Measurements from ENCODE around the gene RBM20. TPM values are rescaled to one million over a fixed set of nuclear protein-coding genes. Genes with fewer than 3 reads are reported as not detected.

The RBM20 gene
- polyA plus RNA-seq, 2 of the 4 experiments (the other 2 are of a cell fraction) = 1.5 to 1.8 TPM

DNA sequence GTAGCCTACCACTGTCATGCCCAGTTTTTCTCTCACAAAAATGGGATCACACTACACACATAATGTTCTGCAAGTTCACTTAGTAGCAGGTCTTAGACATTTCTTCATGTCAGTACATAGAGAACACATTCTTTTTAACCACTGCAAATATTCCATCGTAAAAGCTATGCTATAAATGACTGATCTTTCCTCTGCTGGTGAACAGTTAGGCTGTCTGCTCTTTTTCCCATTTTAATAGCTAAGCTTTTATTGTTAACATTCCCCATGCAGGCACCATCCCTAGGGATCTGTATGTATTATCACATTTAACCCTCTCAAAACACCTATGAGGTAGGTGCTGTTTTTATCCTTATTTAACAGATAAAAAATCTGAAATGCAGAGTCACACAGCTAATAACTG lies 181.4 kb downstream of the RBM20 start (continued):
- TF ChIP-seq RCOR1 (IDR thresholded peaks at IDR 0.05; ENCODE audit: low read depth, low read length) (no peak), CBX8 (IDR thresholded peaks at IDR 0.05) (no peak)

DNA sequence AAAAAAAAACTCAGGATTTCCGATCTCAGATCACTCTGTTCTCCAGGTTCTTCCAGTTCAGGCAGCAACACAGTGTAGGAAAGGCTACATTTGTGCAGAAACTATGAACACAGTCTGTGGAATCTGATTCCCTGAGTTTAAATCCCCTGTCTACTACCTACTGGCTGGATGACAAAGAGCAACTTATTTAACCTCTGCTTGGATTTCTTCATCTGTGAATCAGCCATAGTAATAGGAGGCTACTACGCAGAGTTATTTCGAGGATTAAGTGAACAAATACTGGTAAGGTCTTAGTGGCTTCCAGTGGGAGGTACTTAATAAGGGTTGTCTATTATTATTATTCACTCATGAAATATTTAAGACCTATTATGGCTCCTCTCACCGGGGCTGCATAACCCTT lies 183.3 kb downstream of the RBM20 start:
- H3K4me1 ChIP-seq = 0 out of 3 replicates have a peak, but pooled peaks cover 3% of the 10 kb centered on the region
- POLR2A ChIA-PET = no interaction called here
- 48% methylated on average over 4 of the region's 4 CpGs for WGBS (ENCODE audit: missing lambda C conversion rate)
- TF ChIP-seq, protein P1, sequence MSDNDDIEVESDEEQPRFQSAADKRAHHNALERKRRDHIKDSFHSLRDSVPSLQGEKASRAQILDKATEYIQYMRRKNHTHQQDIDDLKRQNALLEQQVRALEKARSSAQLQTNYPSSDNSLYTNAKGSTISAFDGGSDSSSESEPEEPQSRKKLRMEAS (IDR thresholded peaks at IDR 0.05) = no peak
- TF ChIP-seq KDM1A (IDR thresholded peaks at IDR 0.05; ENCODE audit: low read depth) (no peak), RCOR1 (IDR thresholded peaks at IDR 0.05; ENCODE audit: low read depth, low read length) (no peak)
- TF ChIP-seq, protein P2, sequence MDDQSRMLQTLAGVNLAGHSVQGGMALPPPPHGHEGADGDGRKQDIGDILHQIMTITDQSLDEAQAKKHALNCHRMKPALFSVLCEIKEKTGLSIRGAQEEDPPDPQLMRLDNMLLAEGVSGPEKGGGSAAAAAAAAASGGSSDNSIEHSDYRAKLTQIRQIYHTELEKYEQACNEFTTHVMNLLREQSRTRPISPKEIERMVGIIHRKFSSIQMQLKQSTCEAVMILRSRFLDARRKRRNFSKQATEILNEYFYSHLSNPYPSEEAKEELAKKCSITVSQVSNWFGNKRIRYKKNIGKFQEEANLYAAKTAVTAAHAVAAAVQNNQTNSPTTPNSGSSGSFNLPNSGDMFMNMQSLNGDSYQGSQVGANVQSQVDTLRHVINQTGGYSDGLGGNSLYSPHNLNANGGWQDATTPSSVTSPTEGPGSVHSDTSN (IDR thresholded peaks at IDR 0.05) = no peak
- ATAC-seq = peak; percentile 40 to 55; a peak in 4 of 6 replicates
- no peak for FAIRE-seq
- H3K9me3 ChIP-seq = no peaks in the 10 kb centered on the region
- no peak overlapping the region for H3K27ac ChIP-seq
- no peak overlapping the region for H3K4me3 ChIP-seq
- no peak for DNase-seq (ENCODE audit: low read depth in 1 of 2, low spot score in 1 of 2)
- CTCF ChIA-PET = interaction anchor here (0.6 to 1.0 kb wide), 5 partner anchors 9 to 812 kb away, joined by 3 to 7 read pairs (median 4); no protein-coding TSS in a partner anchor
- H3K4me2 ChIP-seq = no peak overlapping the region

DNA sequence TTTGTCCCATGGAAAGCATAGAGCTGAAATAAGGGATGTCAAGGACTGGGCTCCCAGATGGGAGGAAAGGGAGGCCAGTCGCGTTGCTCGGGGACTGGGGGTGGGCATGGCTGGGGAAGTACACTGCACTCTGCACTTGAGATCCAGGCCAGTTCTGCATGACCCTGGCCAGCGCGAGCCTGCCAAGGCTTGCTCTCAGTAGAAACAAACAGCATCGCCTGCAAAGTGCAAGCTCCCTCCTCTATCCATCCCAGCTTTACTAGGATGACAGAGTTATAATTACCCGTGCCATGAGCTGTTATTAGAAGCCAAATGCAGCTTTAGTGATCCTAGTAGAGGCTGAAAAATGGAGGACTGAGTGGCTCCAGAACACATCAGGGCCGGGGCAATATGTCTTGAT lies 183.7 kb downstream of the RBM20 start:
- FAIRE-seq (no peak), DNase-seq (ENCODE audit: low read depth in 1 of 2, low spot score in 1 of 2) (no peak), ATAC-seq (peak in 1 of 2 experiments; percentile 23; a peak in 2 of 6 replicates)
- TF ChIP-seq HDAC2 (IDR thresholded peaks at IDR 0.05) (no peak), BHLHE40 (IDR thresholded peaks at IDR 0.05; ENCODE audit: low read depth, low read length) (no peak), SREBF2 (IDR thresholded peaks at IDR 0.05) (no peak), CHD4 (IDR thresholded peaks at IDR 0.05; ENCODE audit: borderline replicate concordance) (no peak), RARB (CRISPR knock-in tag; IDR thresholded peaks at IDR 0.05) (no peak), POLR2A (IDR thresholded peaks at IDR 0.05; ENCODE audit: low read length) (no peak), CHD2 (IDR thresholded peaks at IDR 0.05; ENCODE audit: low read length, partially characterized antibody) (no peak), FOSL2 (IDR thresholded peaks at IDR 0.05) (no peak), FOSL2 (CRISPR knock-in tag; IDR thresholded peaks at IDR 0.05) (no peak), RNF2 (IDR thresholded peaks at IDR 0.05; ENCODE audit: borderline replicate concordance, low read depth) (no peak), HEYL (CRISPR knock-in tag; IDR thresholded peaks at IDR 0.05) (no peak), SMC3 (IDR thresholded peaks at IDR 0.05) (no peak), CBX8 (IDR thresholded peaks at IDR 0.05) (no peak)
- TF ChIP-seq, protein P3, sequence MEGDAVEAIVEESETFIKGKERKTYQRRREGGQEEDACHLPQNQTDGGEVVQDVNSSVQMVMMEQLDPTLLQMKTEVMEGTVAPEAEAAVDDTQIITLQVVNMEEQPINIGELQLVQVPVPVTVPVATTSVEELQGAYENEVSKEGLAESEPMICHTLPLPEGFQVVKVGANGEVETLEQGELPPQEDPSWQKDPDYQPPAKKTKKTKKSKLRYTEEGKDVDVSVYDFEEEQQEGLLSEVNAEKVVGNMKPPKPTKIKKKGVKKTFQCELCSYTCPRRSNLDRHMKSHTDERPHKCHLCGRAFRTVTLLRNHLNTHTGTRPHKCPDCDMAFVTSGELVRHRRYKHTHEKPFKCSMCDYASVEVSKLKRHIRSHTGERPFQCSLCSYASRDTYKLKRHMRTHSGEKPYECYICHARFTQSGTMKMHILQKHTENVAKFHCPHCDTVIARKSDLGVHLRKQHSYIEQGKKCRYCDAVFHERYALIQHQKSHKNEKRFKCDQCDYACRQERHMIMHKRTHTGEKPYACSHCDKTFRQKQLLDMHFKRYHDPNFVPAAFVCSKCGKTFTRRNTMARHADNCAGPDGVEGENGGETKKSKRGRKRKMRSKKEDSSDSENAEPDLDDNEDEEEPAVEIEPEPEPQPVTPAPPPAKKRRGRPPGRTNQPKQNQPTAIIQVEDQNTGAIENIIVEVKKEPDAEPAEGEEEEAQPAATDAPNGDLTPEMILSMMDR (IDR thresholded peaks at IDR 0.05) = no peak
- TF ChIP-seq, protein P4, sequence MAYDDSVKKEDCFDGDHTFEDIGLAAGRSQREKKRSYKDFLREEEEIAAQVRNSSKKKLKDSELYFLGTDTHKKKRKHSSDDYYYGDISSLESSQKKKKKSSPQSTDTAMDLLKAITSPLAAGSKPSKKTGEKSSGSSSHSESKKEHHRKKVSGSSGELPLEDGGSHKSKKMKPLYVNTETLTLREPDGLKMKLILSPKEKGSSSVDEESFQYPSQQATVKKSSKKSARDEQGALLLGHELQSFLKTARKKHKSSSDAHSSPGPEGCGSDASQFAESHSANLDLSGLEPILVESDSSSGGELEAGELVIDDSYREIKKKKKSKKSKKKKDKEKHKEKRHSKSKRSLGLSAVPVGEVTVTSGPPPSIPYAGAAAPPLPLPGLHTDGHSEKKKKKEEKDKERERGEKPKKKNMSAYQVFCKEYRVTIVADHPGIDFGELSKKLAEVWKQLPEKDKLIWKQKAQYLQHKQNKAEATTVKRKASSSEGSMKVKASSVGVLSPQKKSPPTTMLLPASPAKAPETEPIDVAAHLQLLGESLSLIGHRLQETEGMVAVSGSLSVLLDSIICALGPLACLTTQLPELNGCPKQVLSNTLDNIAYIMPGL (CRISPR knock-in tag; IDR thresholded peaks at IDR 0.05; ENCODE audit: borderline replicate concordance) = no peak
- TF ChIP-seq, protein P5, sequence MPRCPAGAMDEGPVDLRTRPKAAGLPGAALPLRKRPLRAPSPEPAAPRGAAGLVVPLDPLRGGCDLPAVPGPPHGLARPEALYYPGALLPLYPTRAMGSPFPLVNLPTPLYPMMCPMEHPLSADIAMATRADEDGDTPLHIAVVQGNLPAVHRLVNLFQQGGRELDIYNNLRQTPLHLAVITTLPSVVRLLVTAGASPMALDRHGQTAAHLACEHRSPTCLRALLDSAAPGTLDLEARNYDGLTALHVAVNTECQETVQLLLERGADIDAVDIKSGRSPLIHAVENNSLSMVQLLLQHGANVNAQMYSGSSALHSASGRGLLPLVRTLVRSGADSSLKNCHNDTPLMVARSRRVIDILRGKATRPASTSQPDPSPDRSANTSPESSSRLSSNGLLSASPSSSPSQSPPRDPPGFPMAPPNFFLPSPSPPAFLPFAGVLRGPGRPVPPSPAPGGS (IDR thresholded peaks at IDR 0.05) = no peak
- Histone ChIP-seq H3K4me3 (no peak overlapping the region), H3K4me2 (no peak overlapping the region), H3K9me3 (no peaks in the 10 kb centered on the region), H3K4me1 (0 out of 3 replicates have a peak, but pooled peaks cover 3% of the 10 kb centered on the region), H3K27ac (no peak overlapping the region)
- POLR2A ChIA-PET = no interaction called here
- CTCF ChIA-PET = interaction anchor here (0.6 to 1.1 kb wide), 5 partner anchors 9 to 70 kb away, joined by 3 to 7 read pairs (median 3); no protein-coding TSS in a partner anchor
- 81% methylated on average over 8 of the region's 8 CpGs for WGBS (ENCODE audit: missing lambda C conversion rate)

Data from A549 (cell line).